Activated CD4-positive, alpha-beta memory T cell treated with anti-CD3 and anti-CD28 coated beads, Interleukin-2, amount 10 ng/mL, durations not matched to agents 7 days and 5 days (primary cell): ENCODE results near the gene C17orf113. TPM values are rescaled to one million over a fixed set of nuclear protein-coding genes. Genes with fewer than 3 reads are reported as not detected.

Experiments used
- CTCF ChIA-PET: fragments of 350-600 bp; sonication (Branson Sonifier 250); formaldehyde crosslinking; loops from one replicate; lab custom pipeline; 2021; ENCODE audit warnings: antibody characterized with exemption, inconsistent platforms; lab: Charles Lee
- POLR2A ChIA-PET: fragments of 350-600 bp; sonication (Branson Sonifier 250); formaldehyde crosslinking; loops from one replicate; lab custom pipeline; 2021; ENCODE audit warnings: antibody characterized with exemption; lab: Charles Lee
- DNase-seq: peaks from one replicate; pipeline ENCODE4 v3.0.0-alpha.2; 2020
- H3K27ac Mint-ChIP-seq: one replicate; pipeline ENCODE4 v1.8.0; 2021; ENCODE audit warnings: mild to moderate bottlenecking, mixed read lengths
- H3K27me3 Mint-ChIP-seq: one replicate; pipeline ENCODE4 v1.8.0; 2021; ENCODE audit warnings: mixed read lengths
- H3K36me3 Mint-ChIP-seq: one replicate; pipeline ENCODE4 v1.8.0; 2021; ENCODE audit warnings: low read depth, mixed read lengths
- H3K4me1 Mint-ChIP-seq: one replicate; pipeline ENCODE4 v1.8.0; 2021; ENCODE audit warnings: mixed read lengths
- H3K4me3 Mint-ChIP-seq: one replicate; pipeline ENCODE4 v1.8.0; 2021; ENCODE audit warnings: mild to moderate bottlenecking, mixed read lengths
- H3K9me3 Mint-ChIP-seq: one replicate; pipeline ENCODE4 v1.8.0; 2021; ENCODE audit warnings: mixed read lengths
- total RNA-seq, 2 experiments: library from RNA; stranded (reverse); gene quantifications; one replicate each; pipeline ENCODE4 v1.2.3, GENCODE V29; 2021

Gene C17orf113
- total RNA-seq, 2 experiments from 2014 or later = 0.05 TPM; not detected in 1

DNA sequence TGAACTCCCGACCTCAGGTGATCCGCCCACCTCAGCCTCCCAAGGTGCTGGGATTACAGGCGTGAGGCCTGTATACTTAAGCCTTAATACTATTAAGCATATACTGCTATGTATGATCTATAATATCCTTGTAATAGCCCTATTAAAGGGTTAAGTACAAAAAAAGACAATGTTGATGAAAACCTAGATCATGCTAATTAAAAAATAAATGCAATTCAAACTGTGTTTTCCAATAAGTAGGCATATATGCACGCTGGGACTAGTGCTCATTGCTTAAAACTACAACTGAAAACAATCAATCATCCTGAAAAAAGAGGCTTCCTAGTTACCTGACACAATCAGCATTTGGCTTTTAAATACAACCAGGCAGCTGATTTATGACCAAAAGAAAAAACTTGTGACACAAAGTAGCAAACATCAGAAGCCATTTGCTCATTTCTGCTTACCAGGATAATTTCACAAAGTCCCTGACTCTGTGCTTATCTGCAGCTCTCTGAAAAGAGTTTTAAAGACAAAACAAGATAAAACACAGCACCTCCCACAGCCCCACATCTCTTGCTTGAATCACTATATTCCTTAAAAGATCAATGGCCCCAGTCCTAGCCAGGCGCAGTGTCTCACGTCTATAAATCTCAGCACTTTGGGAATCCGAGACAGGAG, 36.8 kb upstream of the C17orf113 start:
- no peak for DNase-seq
- Mint-ChIP-seq H3K27ac (no peak overlapping the region), H3K9me3 (no peaks in the 10 kb centered on the region), H3K36me3 (no peaks in the 10 kb centered on the region), H3K4me1 (no peaks in the 10 kb centered on the region), H3K4me3 (no peak overlapping the region), H3K27me3 (peaks cover 18% of the 10 kb centered on the region)
- ChIA-PET CTCF (interaction anchor here (0.8 kb wide), 1 partner anchor 67 kb away, joined by 3 read pairs; the partner anchor contains the start of gene NKIRAS2), POLR2A (no interaction called here)

DNA sequence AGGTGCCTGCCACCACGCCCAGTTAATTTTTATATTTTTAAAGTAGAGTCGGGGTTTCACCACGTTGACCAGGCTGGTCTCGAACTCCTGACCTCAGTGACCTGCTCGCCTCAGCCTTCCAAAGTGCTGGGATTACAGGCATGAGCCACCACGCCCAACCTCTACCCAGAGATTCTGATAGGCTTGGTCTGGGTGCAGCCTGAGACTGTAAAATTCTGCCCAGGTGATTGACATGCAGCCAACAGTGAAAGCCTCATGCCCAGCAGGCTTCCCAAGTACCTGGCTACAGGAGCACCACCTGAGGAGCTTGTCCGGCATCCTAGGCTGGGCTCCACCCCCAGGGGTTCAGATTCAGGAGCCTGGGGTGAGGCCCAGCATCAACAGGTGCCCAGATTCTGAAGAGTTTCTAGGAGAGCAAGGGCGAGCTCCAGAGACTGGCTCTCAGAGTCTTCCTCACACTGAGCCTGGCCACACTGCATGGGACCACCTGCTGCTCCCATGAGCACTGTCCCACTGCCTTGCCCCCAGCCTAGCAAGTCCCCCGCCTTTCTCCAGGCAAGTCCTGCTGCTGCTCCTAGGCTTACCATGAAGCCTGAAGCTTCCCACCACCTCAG, 31.2 kb upstream of the C17orf113 start:
- CTCF ChIA-PET = no interaction called here
- no peak overlapping the region for H3K27ac Mint-ChIP-seq
- no peak overlapping the region for H3K4me3 Mint-ChIP-seq
- H3K27me3 Mint-ChIP-seq = no peaks in the 10 kb centered on the region
- POLR2A ChIA-PET = no interaction called here
- H3K4me1 Mint-ChIP-seq = no peaks in the 10 kb centered on the region
- no peaks in the 10 kb centered on the region for H3K9me3 Mint-ChIP-seq
- no peaks in the 10 kb centered on the region for H3K36me3 Mint-ChIP-seq
- DNase-seq = no peak

DNA sequence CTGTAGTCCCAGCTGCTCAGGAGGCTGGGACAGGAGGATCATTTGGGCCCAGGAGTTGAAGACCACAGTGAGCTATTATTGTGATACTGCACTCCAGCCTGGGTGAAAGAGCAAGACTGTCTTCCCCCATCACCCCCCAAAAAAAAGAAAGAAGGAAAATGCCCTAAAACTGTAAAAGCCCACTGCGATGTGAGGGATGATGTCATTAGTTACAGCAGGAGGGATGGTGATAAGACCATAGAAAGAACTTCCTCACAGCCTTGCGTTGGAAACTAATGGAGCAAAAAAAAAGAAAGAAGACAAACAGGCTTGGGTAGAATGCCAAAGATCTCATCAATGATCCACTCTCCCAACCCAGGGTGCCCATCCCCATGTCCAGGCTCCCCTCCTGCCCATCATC, 29.1 kb upstream of the C17orf113 start:
- POLR2A ChIA-PET = interaction anchor here (1.2 kb wide), 1 partner anchor 33 kb away, joined by 4 read pairs; the partner anchor contains the start of gene DHX58

DNA sequence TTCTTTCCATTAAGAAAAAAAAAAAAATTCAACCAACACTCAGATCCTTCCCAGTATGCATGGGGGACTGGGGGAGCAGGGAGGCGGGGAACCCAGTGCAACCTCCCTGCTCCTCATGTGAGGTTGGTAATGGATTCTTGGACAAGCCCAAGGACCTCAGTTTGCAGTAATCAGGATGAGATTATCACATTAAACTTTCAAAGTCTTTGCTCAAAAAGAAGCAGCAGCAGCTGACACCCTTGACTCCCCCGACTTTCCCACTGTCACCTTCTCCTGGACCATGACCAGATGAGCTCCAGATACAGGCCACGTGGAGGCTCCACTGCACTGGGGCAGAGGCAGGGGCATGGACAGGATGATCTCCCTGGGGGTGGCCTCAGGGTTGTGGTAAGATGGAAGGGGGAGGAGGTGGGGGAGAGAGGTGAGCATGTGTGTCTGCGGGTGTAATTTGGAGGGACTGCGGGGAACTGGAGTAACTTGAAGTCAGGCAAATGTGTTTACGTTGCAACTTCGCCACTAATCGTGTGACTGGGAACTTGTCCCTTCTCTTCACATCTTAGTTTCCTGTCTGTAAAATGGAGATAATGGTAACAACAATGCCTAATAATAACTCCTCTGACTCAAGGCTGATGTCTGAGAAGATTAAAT, 28.1 kb upstream of the C17orf113 start:
- ChIA-PET CTCF (no interaction called here), POLR2A (no interaction called here)
- no peak for DNase-seq
- H3K36me3 Mint-ChIP-seq = no peaks in the 10 kb centered on the region
- H3K4me3 Mint-ChIP-seq = no peak overlapping the region
- H3K4me1 Mint-ChIP-seq = no peaks in the 10 kb centered on the region
- H3K27me3 Mint-ChIP-seq = peaks cover 10% of the 10 kb centered on the region
- no peak overlapping the region for H3K27ac Mint-ChIP-seq
- no peaks in the 10 kb centered on the region for H3K9me3 Mint-ChIP-seq

More for the DNA sequence above, 29.1 kb upstream of the C17orf113 start:
- Mint-ChIP-seq H3K36me3 (no peaks in the 10 kb centered on the region), H3K4me1 (no peaks in the 10 kb centered on the region), H3K27ac (no peak overlapping the region), H3K27me3 (peaks cover 4% of the 10 kb centered on the region), H3K9me3 (no peaks in the 10 kb centered on the region), H3K4me3 (no peak overlapping the region)
- CTCF ChIA-PET = interaction anchor here (0.9 kb wide), 1 partner anchor 14 kb away, joined by 3 read pairs; no protein-coding TSS in a partner anchor
- DNase-seq = no peak

DNA sequence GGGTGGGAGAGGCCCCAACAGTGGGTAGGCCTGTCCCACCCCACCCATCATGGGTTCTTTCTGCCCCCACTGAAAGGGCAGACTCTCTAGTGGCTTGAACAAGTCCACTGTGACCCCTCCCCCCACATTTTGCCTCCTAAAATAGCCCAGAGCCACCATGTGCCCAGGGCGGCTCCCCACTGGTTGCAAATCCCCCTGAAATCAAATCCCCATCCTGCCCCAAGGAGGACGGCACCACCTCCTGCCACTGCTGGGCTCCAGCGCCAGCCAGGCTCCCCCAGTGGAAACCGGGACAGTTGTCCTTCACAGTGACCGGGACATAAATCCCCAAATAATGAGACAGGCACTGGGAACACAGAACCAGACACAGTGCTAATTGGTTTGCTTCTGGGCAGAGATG, 27.4 kb upstream of the C17orf113 start:
- ChIA-PET CTCF (interaction anchor here (1.9 kb wide), 1 partner anchor 10 kb away, joined by 6 read pairs; no protein-coding TSS in a partner anchor), POLR2A (interaction anchor here (0.8 kb wide), 1 partner anchor 12 kb away, joined by 3 read pairs; no protein-coding TSS in a partner anchor)
- no peaks in the 10 kb centered on the region for H3K36me3 Mint-ChIP-seq
- no peak overlapping the region for H3K4me3 Mint-ChIP-seq
- peaks cover 16% of the 10 kb centered on the region for H3K27me3 Mint-ChIP-seq
- DNase-seq = no peak
- H3K27ac Mint-ChIP-seq = no peak overlapping the region
- no peaks in the 10 kb centered on the region for H3K9me3 Mint-ChIP-seq
- peaks cover 3% of the 10 kb centered on the region for H3K4me1 Mint-ChIP-seq

DNA sequence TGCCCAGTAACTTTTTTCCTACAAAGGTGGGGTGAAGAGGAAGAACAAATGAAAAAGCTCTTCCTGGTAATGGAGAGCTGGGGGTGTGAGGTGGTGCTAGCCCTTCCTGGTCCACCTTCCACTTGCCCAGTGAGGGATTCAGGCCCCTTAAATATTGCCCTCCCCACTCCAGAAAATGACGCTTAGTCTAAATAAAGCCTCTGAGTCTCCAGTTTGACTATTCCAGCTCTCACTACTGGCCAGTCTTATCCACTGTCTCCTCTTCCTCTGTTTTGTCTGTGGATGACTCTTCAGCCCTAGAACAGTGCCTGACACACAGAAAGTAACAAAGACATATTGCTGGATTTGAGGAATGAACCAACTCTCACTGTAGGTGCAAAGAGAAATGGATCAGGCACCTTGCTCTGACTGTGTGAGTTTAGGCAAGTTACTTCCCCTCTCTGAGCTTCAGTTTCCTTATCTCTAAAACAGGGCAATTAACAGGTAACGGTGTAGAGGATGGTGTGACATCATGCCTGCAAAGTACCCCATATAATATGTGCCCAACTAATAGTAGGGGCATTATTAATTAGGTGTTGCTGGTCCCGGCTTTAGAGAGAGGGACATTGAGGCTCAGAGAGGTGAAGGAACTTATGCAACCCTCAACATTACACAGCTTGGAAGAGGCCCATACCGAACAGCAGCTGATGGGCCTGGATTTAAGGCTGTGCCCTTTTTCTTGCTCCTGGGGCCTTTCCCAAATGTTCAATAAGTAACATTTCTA, 26.6 kb upstream of the C17orf113 start:
- POLR2A ChIA-PET = interaction anchor here (0.8 kb wide), 1 partner anchor 12 kb away, joined by 3 read pairs; no protein-coding TSS in a partner anchor
- CTCF ChIA-PET = interaction anchor here (0.6 to 1.9 kb wide), 3 partner anchors 9 to 129 kb away, joined by 3 to 6 read pairs (median 3); no protein-coding TSS in a partner anchor
- H3K27me3 Mint-ChIP-seq = peaks cover 19% of the 10 kb centered on the region
- no peak overlapping the region for H3K27ac Mint-ChIP-seq
- H3K4me1 Mint-ChIP-seq = peaks cover 6% of the 10 kb centered on the region
- no peaks in the 10 kb centered on the region for H3K9me3 Mint-ChIP-seq
- no peak for DNase-seq
- H3K4me3 Mint-ChIP-seq = no peak overlapping the region
- H3K36me3 Mint-ChIP-seq = no peaks in the 10 kb centered on the region

DNA sequence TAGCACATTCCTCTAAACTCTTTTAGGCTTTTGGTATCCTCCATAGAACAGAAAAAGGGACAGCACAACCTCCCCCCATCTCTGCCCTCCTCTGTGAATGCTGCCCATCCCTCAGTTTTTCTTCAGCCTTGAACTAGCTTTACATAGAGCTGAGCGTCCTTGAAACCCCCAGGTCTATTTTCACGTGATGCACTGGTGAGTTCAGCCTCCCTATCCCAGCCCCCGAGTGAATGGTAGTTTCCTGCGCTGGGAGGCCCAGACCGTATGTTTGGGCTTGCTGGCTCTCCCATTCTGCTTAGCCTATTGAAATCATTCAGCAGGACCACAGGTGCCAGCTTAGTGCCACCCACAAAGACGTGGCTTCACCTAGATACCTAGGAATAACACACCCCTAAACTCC, 25.4 kb upstream of the C17orf113 start:
- Mint-ChIP-seq H3K27me3 (peaks cover 29% of the 10 kb centered on the region), H3K9me3 (no peaks in the 10 kb centered on the region), H3K36me3 (no peaks in the 10 kb centered on the region), H3K27ac (no peak overlapping the region), H3K4me3 (no peak overlapping the region), H3K4me1 (peaks cover 8% of the 10 kb centered on the region)
- DNase-seq = no peak
- POLR2A ChIA-PET = no interaction called here
- CTCF ChIA-PET = interaction anchor here (1.9 kb wide), 1 partner anchor 8 kb away, joined by 6 read pairs; no protein-coding TSS in a partner anchor

DNA sequence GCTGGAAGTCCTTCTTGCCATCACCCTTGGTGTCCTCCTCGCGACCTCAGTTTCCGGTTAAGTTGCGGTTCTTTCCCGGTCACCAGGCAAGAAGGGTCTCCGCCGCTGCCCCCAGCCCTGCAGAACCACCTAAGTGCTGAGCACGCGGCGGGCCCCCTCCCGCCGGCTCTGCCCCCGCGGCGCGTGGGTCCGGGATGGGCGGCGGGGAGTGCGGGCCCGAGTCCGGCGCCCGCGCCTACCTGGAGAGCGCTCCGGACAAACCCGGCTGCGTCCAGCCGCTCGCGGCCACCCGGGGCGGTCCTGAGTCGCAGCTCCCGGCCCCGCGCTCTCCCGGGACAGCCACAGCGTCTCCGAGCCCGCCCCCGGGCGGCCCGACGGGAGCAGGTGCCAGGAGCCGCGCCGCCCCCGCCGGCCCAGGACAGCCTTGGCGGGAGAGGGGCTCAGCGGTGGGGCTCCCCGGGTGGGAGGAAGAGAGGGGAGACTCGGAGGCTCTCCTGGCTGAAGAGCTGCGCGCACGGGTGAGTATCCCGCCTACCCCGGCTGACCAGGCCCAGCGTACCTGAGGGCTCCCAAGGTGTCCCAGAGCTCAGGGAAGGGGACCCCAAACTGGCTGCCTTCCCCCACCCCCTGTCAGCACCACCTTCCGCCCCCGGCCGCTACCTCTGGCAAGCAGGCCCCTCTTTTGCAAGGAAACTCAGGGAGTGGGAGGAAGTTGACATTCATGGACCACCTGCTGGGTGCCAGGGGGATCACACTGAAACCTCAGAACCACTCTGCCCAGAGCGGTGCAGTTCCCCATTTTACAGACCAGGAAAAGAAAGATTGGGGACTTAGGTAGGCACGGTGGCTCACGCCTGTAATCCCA, 22.2 kb upstream of the C17orf113 start:
- ChIA-PET CTCF (no interaction called here), POLR2A (interaction anchor here (1.3 kb wide), 2 partner anchors 12 to 40 kb away, joined by 3 to 5 read pairs; partner anchors contain the start of gene DHX58)
- H3K36me3 Mint-ChIP-seq = no peaks in the 10 kb centered on the region
- peaks cover 8% of the 10 kb centered on the region for H3K4me1 Mint-ChIP-seq
- no peak for DNase-seq
- peaks cover 32% of the 10 kb centered on the region for H3K27me3 Mint-ChIP-seq
- H3K27ac Mint-ChIP-seq = no peak overlapping the region
- no peaks in the 10 kb centered on the region for H3K9me3 Mint-ChIP-seq
- H3K4me3 Mint-ChIP-seq = no peak overlapping the region

DNA sequence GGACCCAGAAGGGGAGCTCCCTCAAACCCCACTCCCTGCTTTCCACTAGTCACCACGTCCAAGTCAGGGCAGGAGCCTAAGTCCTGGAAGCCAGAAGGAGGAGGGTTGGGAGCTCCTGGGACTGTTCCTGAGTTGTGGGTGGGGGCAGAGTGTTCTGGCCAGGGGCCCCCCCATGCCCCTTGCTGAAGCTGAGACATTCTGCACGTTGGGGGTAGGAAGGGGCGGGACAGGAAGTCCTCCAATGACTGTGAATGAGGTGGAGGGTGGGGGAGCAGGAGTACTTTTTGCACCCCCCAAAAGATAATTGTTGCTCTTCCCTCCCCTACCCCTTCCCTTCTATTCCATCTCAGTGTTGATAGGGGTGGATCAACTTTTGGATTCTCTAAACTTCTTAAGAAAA, 21.4 kb upstream of the C17orf113 start:
- Mint-ChIP-seq H3K4me1 (peaks cover 8% of the 10 kb centered on the region), H3K27me3 (peaks cover 32% of the 10 kb centered on the region), H3K36me3 (no peaks in the 10 kb centered on the region), H3K9me3 (no peaks in the 10 kb centered on the region), H3K27ac (no peak overlapping the region), H3K4me3 (no peak overlapping the region)
- no peak for DNase-seq
- ChIA-PET CTCF (interaction anchor here (0.9 to 1.3 kb wide), 2 partner anchors 46 to 270 kb away, joined by 3 read pairs; no protein-coding TSS in a partner anchor), POLR2A (interaction anchor here (1.3 kb wide), 2 partner anchors 11 to 41 kb away, joined by 3 to 5 read pairs; partner anchors contain the start of gene DHX58)

DNA sequence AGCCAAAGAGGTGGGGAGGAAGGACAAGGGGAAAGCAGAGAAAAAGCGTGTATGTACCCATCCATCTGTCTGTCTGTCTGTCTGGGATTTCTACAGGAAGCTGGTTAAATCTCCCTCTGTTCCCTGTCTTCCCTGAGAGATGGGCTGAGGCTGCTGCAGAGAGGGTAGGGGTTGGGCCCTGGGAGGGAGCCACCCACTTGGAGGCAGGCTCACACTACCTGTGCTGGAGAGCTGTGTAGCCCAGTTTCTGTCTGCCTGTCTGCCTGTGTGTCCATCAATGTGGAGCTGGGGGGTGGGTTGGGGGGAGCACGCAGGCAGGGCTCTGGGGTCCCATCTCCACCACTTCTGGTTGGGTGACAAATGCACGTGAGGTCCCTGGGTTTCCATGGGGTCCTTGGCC, 18.6 kb upstream of the C17orf113 start:
- ChIA-PET CTCF (interaction anchor here (2.1 to 4.2 kb wide), 3 partner anchors 32 to 50 kb away, joined by 7 to 32 read pairs (median 24); partner anchors contain the start of genes DHX58 and KAT2A), POLR2A (no interaction called here)
- Mint-ChIP-seq H3K4me1 (peaks cover 16% of the 10 kb centered on the region), H3K36me3 (no peaks in the 10 kb centered on the region), H3K9me3 (no peaks in the 10 kb centered on the region), H3K4me3 (no peak overlapping the region), H3K27ac (no peak overlapping the region), H3K27me3 (peaks cover 26% of the 10 kb centered on the region)
- no peak for DNase-seq

DNA sequence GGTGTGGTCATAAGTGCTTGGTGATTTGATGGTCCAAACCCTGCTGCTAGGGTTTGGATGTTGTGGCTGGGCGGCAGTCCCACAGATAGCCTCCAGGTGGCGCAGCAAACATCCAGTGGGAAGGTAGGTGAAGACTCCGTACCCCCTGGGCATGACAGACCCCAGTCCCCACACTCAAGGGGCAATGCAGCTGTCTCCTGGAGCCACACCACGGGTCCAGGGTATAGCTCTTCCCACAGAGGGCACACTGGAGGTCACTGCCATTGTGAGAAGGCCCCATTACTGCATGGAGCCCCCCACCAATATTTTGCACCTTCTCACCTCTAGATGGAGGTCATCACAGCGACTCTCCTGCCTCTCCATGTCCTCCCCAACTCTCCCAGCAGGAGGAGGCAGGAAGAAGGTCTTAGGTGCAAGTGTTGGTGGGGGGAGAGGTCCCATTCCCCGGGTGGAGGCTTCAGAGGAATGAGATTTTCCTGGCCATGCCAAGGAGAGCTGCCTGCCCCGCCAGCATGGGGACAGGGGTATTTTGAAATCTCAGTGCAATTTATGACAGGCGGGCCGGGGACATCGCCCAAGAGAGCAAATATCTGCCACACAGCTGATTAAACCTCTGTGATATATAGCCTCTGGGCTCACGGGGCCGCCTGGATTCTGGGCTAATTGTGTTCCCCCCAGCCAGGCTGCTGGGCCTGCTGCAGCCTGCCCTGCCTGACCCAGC, 17.1 kb upstream of the C17orf113 start:
- no peaks in the 10 kb centered on the region for H3K36me3 Mint-ChIP-seq
- H3K27ac Mint-ChIP-seq = no peak overlapping the region
- no peak overlapping the region for H3K4me3 Mint-ChIP-seq
- CTCF ChIA-PET = interaction anchor here (0.6 to 4.2 kb wide), 12 partner anchors 9 to 376 kb away, joined by 3 to 32 read pairs (median 4); partner anchors contain the start of genes DHX58 and KAT2A
- no peaks in the 10 kb centered on the region for H3K9me3 Mint-ChIP-seq
- peak; percentile 76 for DNase-seq
- H3K4me1 Mint-ChIP-seq = peaks cover 20% of the 10 kb centered on the region
- POLR2A ChIA-PET = interaction anchor here (0.7 to 1.2 kb wide), 2 partner anchors 45 to 50 kb away, joined by 3 to 9 read pairs; partner anchors contain the start of genes DHX58 and DNAJC7
- H3K27me3 Mint-ChIP-seq = peaks cover 15% of the 10 kb centered on the region
